ENCODE results near the gene C19orf38.

Gene C19orf38

GRCh38 chr19:10815969-10816644, 32.1 kb upstream of the C19orf38 start:
- H4K20me1 ChIP-seq (ENCODE audit: insufficient read depth, low read length): no peaks in the 10 kb centered on the region
- no peak overlapping the region for H3K9ac ChIP-seq (ENCODE audit: low read length)
- H3K4me3 ChIP-seq (ENCODE audit: low read length): no peak overlapping the region
- no peaks in the 10 kb centered on the region for H3K27me3 ChIP-seq (ENCODE audit: low read depth, low read length)
- H3K79me2 ChIP-seq (ENCODE audit: low read length): no peaks in the 10 kb centered on the region
- H3K9me3 ChIP-seq (ENCODE audit: insufficient read depth, low read length): no peaks in the 10 kb centered on the region
- H3K4me1 ChIP-seq (ENCODE audit: low read length): no peaks in the 10 kb centered on the region
- no peak overlapping the region for H3K4me2 ChIP-seq (ENCODE audit: low read length)
- no peak overlapping the region for H2AFZ ChIP-seq (ENCODE audit: low read depth, low read length)
- H3K27ac ChIP-seq (ENCODE audit: low read length): no peak overlapping the region
- peaks cover 10% of the 10 kb centered on the region for H3K36me3 ChIP-seq (replicated peaks; ENCODE audit: low read depth, low read length)
- no peak for TF ChIP-seq CTCF (IDR thresholded peaks at IDR 0.05; ENCODE audit: low read depth, low read length)
- TF ChIP-seq EZH2phosphoT487 (IDR thresholded peaks at IDR 0.05; ENCODE audit: low read depth): no peak

DNA sequence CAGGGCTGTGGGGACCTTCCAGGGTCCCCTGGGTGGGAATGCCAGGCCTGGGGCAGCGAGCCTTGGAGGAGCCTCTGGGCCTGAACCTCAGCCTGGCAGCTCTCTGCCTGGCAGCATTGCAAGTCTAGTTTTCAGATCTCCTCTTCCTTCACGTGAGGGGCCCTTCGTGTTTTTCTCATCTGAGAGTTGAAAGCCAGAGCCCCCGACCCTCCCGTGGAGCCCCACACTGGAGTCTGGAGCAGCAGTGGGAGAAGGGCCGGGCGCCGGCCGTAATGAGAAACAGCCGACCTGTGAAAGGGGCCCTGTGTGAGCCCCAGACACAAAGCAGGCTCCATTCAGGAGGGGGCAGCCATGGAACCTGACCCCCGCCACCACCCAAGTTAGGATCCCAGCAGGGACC, 31.5 kb upstream of the C19orf38 start:
- Histone ChIP-seq H3K4me3 (ENCODE audit: low read length) (no peak overlapping the region), H3K27me3 (ENCODE audit: low read depth, low read length) (no peaks in the 10 kb centered on the region), H3K4me1 (ENCODE audit: low read length) (no peaks in the 10 kb centered on the region), H3K36me3 (replicated peaks; ENCODE audit: low read depth, low read length) (peaks cover 13% of the 10 kb centered on the region), H3K9me3 (ENCODE audit: insufficient read depth, low read length) (no peaks in the 10 kb centered on the region), H4K20me1 (ENCODE audit: insufficient read depth, low read length) (no peaks in the 10 kb centered on the region), H3K27ac (ENCODE audit: low read length) (no peak overlapping the region), H3K9ac (ENCODE audit: low read length) (no peak overlapping the region), H2AFZ (ENCODE audit: low read depth, low read length) (no peak overlapping the region), H3K79me2 (ENCODE audit: low read length) (no peaks in the 10 kb centered on the region), H3K4me2 (ENCODE audit: low read length) (no peak overlapping the region)
- TF ChIP-seq EZH2phosphoT487 (IDR thresholded peaks at IDR 0.05; ENCODE audit: low read depth) (no peak), CTCF (IDR thresholded peaks at IDR 0.05; ENCODE audit: low read depth, low read length) (no peak)

- no peak overlapping the region for H3K27ac ChIP-seq (ENCODE audit: low read length)
- H3K4me3 ChIP-seq (ENCODE audit: low read length): no peak overlapping the region
- no peaks in the 10 kb centered on the region for H4K20me1 ChIP-seq (ENCODE audit: insufficient read depth, low read length)
Observed at GRCh38 chr19:10817291-10818038, 30.8 kb upstream of the C19orf38 start.

More at GRCh38 chr19:10817291-10818038, 30.8 kb upstream of the C19orf38 start:
- no peaks in the 10 kb centered on the region for H3K4me1 ChIP-seq (ENCODE audit: low read length)
- no peaks in the 10 kb centered on the region for H3K79me2 ChIP-seq (ENCODE audit: low read length)
- no peak overlapping the region for H3K4me2 ChIP-seq (ENCODE audit: low read length)
- TF ChIP-seq EZH2phosphoT487 (IDR thresholded peaks at IDR 0.05; ENCODE audit: low read depth) (no peak), CTCF (IDR thresholded peaks at IDR 0.05; ENCODE audit: low read depth, low read length) (no peak)
- no peak overlapping the region for H3K9ac ChIP-seq (ENCODE audit: low read length)
- no peaks in the 10 kb centered on the region for H3K27me3 ChIP-seq (ENCODE audit: low read depth, low read length)
- no peak overlapping the region for H2AFZ ChIP-seq (ENCODE audit: low read depth, low read length)
- H3K9me3 ChIP-seq (ENCODE audit: insufficient read depth, low read length): no peaks in the 10 kb centered on the region
- peaks cover 15% of the 10 kb centered on the region for H3K36me3 ChIP-seq (replicated peaks; ENCODE audit: low read depth, low read length)
